HEK293 (cell line): ENCODE results near the gene EML1.

Experiments used
- CTCF ChIP-seq: fragments of 450-650 bp; formaldehyde crosslinking; IDR thresholded peaks from 2 replicates; pipeline ENCODE4 v1.5.1; 2016; ENCODE audit warnings: missing biosample characterization, missing genetic modification characterization
- KLF10 ChIP-seq: fragments of 450-650 bp; IDR thresholded peaks from 2 replicates; pipeline ENCODE4 v1.5.1; 2018; ENCODE audit warnings: missing biosample characterization, mild to moderate bottlenecking, missing genetic modification characterization
- PRDM10 ChIP-seq: fragments of 450-650 bp; formaldehyde crosslinking; IDR thresholded peaks from 2 replicates; pipeline ENCODE4 v1.5.1; 2016; ENCODE audit warnings: missing biosample characterization, missing genetic modification characterization
- ZBTB11 ChIP-seq: fragments of 450-650 bp; formaldehyde crosslinking; conservative IDR thresholded peaks from 2 replicates; pipeline ENCODE4 v1.5.1; 2016; ENCODE audit warnings: low read depth, missing biosample characterization, missing genetic modification characterization
- ZBTB7A ChIP-seq: fragments of 450-650 bp; formaldehyde crosslinking; IDR thresholded peaks from 2 replicates; pipeline ENCODE4 v1.5.1; 2016; ENCODE audit warnings: low read depth, missing biosample characterization, missing genetic modification characterization

GRCh38 chr14:99910337-99911309 lies 117.4 kb downstream of the EML1 start:
- no peak for TF ChIP-seq KLF10
- TF ChIP-seq ZBTB7A (tag by site-specific recombination) = no peak
- TF ChIP-seq ZBTB11 = no peak
- TF ChIP-seq CTCF (tag by site-specific recombination) = no peak
- no peak for TF ChIP-seq PRDM10 (tag by site-specific recombination)
